OCI-LY1 (cell line): ENCODE results near the gene SATB1.

Experiments used
- H2AFZ ChIP-seq: fragments of 200-600 bp; sonication (generic), shearing (Covaris generic); 2 replicates; pipeline ENCODE4 v1.6.0; 2014; ENCODE audit warnings: antibody characterized with exemption, mild to moderate bottlenecking, low read length
- H3F3A ChIP-seq: fragments of 200-600 bp; sonication (generic), shearing (Covaris generic); 2 replicates; pipeline ENCODE4 v1.6.0; 2014; ENCODE audit warnings: mild to moderate bottlenecking, antibody characterized with exemption, low read length, moderate library complexity; ENCODE audit not compliant: insufficient read depth
- H3K27ac ChIP-seq: fragments of 200-600 bp; sonication (generic); 2 replicates; pipeline ENCODE4 v1.5.1; 2014; ENCODE audit warnings: low read length, mixed run types, mild to moderate bottlenecking, low read depth; ENCODE audit not compliant: poor library complexity, severe bottlenecking
- H3K27me3 ChIP-seq: fragments of 200-600 bp; sonication (generic); 2 replicates; pipeline ENCODE4 v1.6.0; 2014; ENCODE audit warnings: antibody characterized with exemption, mild to moderate bottlenecking, low read length, moderate library complexity; ENCODE audit not compliant: insufficient read depth
- H3K36me3 ChIP-seq: fragments of 200-600 bp; sonication (generic); 2 replicates; pipeline ENCODE4 v1.6.1; 2014; ENCODE audit warnings: mild to moderate bottlenecking, antibody characterized with exemption, low read length, moderate library complexity, mixed read lengths; ENCODE audit not compliant: insufficient read depth
- H3K4me1 ChIP-seq: fragments of 200-600 bp; sonication (generic); 2 replicates; pipeline ENCODE4 v1.5.1; 2014; ENCODE audit warnings: mild to moderate bottlenecking, low read length, moderate library complexity; ENCODE audit not compliant: insufficient read depth, severe bottlenecking
- H3K4me2 ChIP-seq: fragments of 200-600 bp; sonication (generic), shearing (Covaris generic); 2 replicates; pipeline ENCODE4 v1.6.1; 2014; ENCODE audit warnings: low read length
- H3K4me3 ChIP-seq: fragments of 200-600 bp; sonication (generic); 2 replicates; pipeline ENCODE4 v1.5.1; 2014; ENCODE audit warnings: low read length, low read depth, mild to moderate bottlenecking, mixed read lengths; ENCODE audit not compliant: poor library complexity, severe bottlenecking
- H3K79me2 ChIP-seq: fragments of 200-600 bp; shearing (Covaris generic); 2 replicates; pipeline ENCODE4 v1.6.1; 2016; ENCODE audit warnings: mixed run types, low read length, mixed read lengths; ENCODE audit not compliant: insufficient read depth
- H3K9ac ChIP-seq: fragments of 200-600 bp; sonication (generic), shearing (Covaris generic); 2 replicates; pipeline ENCODE4 v1.6.1; 2014; ENCODE audit warnings: mild to moderate bottlenecking, low read length, mixed read lengths
- H3K9me2 ChIP-seq: fragments of 200-600 bp; sonication (generic), shearing (Covaris generic); 2 replicates; pipeline ENCODE4 v1.6.1; 2014; ENCODE audit warnings: low read depth, mild to moderate bottlenecking, low read length, mixed read lengths
- H3K9me3 ChIP-seq: fragments of 200-600 bp; shearing (Covaris generic); 2 replicates; pipeline ENCODE4 v1.6.1; 2014; ENCODE audit warnings: low read length, mixed read lengths
- H4K20me1 ChIP-seq: fragments of 200-600 bp; sonication (generic), shearing (Covaris generic); 2 replicates; pipeline ENCODE4 v1.6.0; 2016; ENCODE audit warnings: mild to moderate bottlenecking, low read length; ENCODE audit not compliant: insufficient read depth
- EZH2 ChIP-seq: fragments of 200-600 bp; sonication (generic), shearing (Covaris generic); IDR thresholded peaks from 2 replicates; pipeline ENCODE4 v1.8.0; 2017; ENCODE audit warnings: borderline replicate concordance, mixed run types, mild to moderate bottlenecking, antibody characterized with exemption, low read length, moderate library complexity, mixed read lengths
- TF ChIP-seq, protein P1 (sequence below): fragments of 200-600 bp; sonication (generic), shearing (Covaris generic); IDR thresholded peaks from 2 replicates; pipeline ENCODE4 v1.5.1; 2017; ENCODE audit warnings: mild to moderate bottlenecking, antibody characterized with exemption, low read length, moderate library complexity, mixed read lengths

Gene SATB1

GRCh38 chr3:18393906-18394305 lies 31.2 kb downstream of the SATB1 start:
- Histone ChIP-seq H3K27me3 (no peaks in the 10 kb centered on the region), H3F3A (no peaks in the 10 kb centered on the region), H3K9me2 (no peaks in the 10 kb centered on the region), H3K36me3 (peaks cover 11% of the 10 kb centered on the region; the same call in 1 of the 2 replicates), H3K9ac (no peak overlapping the region), H3K79me2 (no peaks in the 10 kb centered on the region), H3K4me2 (no peak overlapping the region), H3K4me3 (no peak overlapping the region), H2AFZ (no peak overlapping the region), H3K4me1 (no peaks in the 10 kb centered on the region), H3K9me3 (no peaks in the 10 kb centered on the region), H4K20me1 (no peaks in the 10 kb centered on the region), H3K27ac (no peak overlapping the region)
- no peak for TF ChIP-seq EZH2
- TF ChIP-seq, protein P1, sequence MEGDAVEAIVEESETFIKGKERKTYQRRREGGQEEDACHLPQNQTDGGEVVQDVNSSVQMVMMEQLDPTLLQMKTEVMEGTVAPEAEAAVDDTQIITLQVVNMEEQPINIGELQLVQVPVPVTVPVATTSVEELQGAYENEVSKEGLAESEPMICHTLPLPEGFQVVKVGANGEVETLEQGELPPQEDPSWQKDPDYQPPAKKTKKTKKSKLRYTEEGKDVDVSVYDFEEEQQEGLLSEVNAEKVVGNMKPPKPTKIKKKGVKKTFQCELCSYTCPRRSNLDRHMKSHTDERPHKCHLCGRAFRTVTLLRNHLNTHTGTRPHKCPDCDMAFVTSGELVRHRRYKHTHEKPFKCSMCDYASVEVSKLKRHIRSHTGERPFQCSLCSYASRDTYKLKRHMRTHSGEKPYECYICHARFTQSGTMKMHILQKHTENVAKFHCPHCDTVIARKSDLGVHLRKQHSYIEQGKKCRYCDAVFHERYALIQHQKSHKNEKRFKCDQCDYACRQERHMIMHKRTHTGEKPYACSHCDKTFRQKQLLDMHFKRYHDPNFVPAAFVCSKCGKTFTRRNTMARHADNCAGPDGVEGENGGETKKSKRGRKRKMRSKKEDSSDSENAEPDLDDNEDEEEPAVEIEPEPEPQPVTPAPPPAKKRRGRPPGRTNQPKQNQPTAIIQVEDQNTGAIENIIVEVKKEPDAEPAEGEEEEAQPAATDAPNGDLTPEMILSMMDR: no peak

GRCh38 chr3:18390024-18390660 lies 35.0 kb downstream of the SATB1 start:
- Histone ChIP-seq H4K20me1 (no peaks in the 10 kb centered on the region), H3K27ac (no peak overlapping the region), H3K4me1 (no peaks in the 10 kb centered on the region), H3K27me3 (no peaks in the 10 kb centered on the region), H3K9me3 (no peaks in the 10 kb centered on the region), H3K4me3 (no peak overlapping the region), H3K4me2 (no peak overlapping the region), H3K9ac (no peak overlapping the region), H3K9me2 (no peaks in the 10 kb centered on the region), H2AFZ (no peak overlapping the region), H3F3A (no peaks in the 10 kb centered on the region), H3K36me3 (no peaks in the 10 kb centered on the region), H3K79me2 (no peaks in the 10 kb centered on the region)
- TF ChIP-seq, protein P1: no peak
- TF ChIP-seq EZH2: no peak

DNA sequence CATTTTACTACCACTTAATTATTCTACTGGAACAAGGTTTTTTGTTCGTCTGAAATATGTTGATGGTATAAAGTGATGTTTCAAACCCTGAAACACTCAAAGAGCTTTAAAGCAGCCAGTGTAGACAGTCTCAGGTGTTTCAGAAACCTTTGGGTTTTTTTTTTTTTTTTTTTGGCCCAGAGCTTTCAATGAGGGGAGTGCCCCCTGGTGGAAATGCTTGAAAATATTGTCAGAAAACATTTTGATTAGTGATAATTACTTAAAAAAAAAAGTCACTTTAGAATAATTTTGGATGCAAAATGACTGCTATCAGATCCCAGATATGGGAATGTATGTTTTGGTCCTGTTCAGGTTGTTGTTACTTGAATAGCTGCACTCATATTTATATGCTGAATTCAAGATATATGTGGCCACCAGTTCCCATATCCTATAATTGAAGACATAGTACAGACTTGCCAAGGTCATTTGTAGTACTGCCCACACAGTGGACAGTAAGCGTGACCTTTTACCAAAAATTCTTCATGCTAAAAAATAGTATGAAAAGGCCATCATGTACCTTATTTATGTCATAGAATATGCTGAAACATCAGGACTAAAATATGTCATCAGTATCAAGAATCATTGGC lies 35.9 kb downstream of the SATB1 start:
- no peaks in the 10 kb centered on the region for H3F3A ChIP-seq

More for the DNA sequence above, 35.9 kb downstream of the SATB1 start:
- Histone ChIP-seq H3K4me3 (no peak overlapping the region), H3K79me2 (no peaks in the 10 kb centered on the region), H3K9me2 (no peaks in the 10 kb centered on the region), H3K27ac (no peak overlapping the region), H3K36me3 (peaks cover 4% of the 10 kb centered on the region; the same call in 1 of the 2 replicates), H3K4me1 (no peaks in the 10 kb centered on the region), H3K9me3 (no peaks in the 10 kb centered on the region), H3K27me3 (no peaks in the 10 kb centered on the region), H4K20me1 (no peaks in the 10 kb centered on the region), H2AFZ (no peak overlapping the region), H3K9ac (no peak overlapping the region), H3K4me2 (no peak overlapping the region)
- TF ChIP-seq, protein P1: peak; percentile 70
- TF ChIP-seq EZH2: no peak
